Right renal pelvis (tissue), 4 donors: Measurements from ENCODE around the gene AMOTL2. TPM values are rescaled to one million over a fixed set of nuclear protein-coding genes. Genes with fewer than 3 reads are reported as not detected.

Experiments
- DNase-seq, 4 donors: peaks; one replicate each; pipeline ENCODE4 v3.0.0-alpha.2; 2013; ENCODE audit warnings: low read depth in 4 of 4, low spot score in 3 of 4, missing footprints in 1 of 4
- polyA plus RNA-seq, 4 donors: library from polyadenylated mRNA; unstranded; fragments of 120-200 nt; gene quantifications; one replicate each; pipeline ENCODE4 v1.2.1, GENCODE V29; 2013; ENCODE audit not compliant: insufficient read length in 4 of 4

The AMOTL2 gene
- polyA plus RNA-seq, 4 donors: 81.9 to 98.2 (median 93.6) TPM

- no peak for DNase-seq
Observed at GRCh38 chr3:134355416-134355815, 18.8 kb downstream of the AMOTL2 start.

DNA sequence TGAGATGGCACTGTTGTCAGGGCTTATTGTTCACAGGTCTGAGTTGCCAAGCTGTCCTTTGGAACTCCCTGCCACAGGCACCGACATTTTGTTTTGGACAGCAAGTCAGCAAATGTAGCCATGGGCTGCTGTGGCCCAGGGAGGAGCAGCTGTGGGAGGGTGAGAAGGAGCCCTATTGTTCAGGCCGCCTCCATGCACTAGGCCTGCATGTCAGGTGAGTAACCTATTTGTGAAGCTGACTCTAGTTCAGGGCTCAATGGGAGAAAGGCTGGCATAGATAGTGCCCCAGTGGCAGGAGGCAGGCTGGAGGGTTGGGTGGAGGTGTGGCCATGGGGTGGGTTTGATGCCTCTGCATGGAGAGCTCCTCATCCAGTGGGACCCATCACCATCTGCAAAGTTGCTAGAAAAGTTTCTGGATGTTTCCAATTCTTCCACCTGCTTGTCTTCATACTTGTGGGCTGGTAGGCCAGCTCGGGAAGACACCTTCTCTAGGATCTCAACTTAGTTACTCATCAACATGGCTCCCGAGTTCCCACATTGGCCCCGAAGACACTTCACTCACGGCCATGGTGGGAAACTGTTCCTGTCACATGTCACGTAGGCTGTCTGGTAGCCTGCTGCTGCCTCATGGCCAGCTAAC is 19.5 kb downstream of the AMOTL2 start:
- DNase-seq: no peak

DNA sequence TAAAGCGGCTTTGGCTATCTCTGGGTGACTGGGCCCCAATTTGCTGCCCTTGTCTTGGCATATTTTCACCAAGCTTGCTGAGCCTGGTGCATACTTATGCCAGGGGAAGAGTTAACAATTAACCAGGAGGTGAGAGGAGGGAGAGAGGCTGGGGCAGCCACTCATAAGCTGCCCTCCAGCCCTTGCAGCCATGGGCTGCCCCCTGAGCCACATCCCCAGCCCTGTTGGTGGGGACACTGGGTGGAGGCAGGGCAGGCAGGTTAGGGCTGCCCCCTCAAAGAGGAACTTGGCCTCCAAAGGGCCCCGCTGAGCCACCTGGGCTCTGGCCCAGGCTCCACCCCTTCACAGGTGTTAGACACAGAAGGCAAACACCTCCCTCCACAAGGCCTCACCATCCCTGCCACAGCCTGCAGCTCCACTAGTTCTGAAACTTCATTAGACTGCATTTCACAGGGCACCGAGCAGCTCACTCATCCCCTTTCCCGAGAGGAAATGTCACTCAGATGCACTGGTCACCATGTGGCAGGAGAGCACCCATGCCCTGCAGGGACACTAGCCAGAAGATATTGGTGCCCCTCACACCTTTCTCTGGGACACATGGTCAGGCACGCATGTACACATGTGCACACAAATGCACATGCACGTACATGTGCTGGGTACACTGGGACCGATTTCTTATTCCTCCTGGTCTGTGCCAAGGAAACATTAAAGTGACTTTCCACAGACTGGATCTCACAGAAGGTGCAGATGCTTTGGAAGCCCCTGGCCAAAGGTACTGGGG is 20.2 kb downstream of the AMOTL2 start:
- no peak for DNase-seq

GRCh38 chr3:134353171-134353825 is 20.9 kb downstream of the AMOTL2 start:
- no peak for DNase-seq

DNA sequence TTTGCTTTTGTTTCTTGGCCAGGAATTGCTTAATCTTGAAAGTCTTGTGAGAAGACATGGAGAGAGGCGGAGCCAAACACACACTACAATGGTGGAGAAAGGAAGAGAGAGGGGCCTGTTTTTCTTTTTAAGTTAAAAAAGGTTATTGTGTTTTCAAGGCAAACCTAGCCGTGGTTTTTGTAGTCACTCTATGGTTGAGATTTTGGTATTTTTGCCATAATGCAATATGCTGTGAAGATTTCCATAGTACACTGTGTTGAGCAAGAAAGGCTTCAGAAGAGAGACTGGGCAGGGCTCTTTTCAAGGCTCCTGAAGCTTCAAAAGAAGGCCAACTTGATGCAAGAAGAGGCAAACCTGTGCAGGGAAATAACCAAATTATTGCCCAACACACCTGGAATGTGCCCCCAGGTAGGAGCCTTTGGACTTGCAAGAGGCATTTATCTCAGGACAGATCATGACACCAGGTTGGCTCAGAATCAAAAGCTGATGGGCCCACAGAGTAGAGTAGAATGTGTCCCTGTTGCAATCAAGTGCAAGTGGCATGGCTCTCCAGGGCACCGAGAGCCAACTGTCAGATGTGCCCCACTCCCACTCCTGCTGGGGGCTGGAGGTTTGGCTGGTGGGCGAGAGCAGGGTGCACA is 22.1 kb downstream of the AMOTL2 start:
- DNase-seq: no peak

GRCh38 chr3:134351427-134351826 is 22.8 kb downstream of the AMOTL2 start:
- DNase-seq: no peak

- no peak for DNase-seq
Observed at GRCh38 chr3:134350861-134351311, 23.4 kb downstream of the AMOTL2 start.

DNA sequence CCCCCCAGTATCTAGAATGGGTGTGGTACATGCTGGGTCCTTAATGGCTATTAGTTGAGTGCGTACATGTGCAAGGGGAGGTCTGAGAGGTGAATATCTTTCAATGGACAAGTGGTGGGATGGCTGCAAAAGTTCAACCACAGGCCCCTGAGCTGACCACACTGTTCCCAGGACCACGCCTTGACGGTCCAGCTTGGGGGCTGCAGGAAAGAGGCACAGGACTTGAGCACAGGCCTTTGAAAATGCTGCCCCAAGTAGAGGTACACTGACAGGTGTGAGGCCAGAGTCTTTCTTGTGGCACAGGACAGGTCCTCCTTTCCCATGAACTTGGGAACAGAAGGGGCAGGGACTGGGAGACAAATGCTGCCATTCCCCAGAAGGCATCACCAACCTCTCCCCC is 24.0 kb downstream of the AMOTL2 start:
- DNase-seq: no peak

DNA sequence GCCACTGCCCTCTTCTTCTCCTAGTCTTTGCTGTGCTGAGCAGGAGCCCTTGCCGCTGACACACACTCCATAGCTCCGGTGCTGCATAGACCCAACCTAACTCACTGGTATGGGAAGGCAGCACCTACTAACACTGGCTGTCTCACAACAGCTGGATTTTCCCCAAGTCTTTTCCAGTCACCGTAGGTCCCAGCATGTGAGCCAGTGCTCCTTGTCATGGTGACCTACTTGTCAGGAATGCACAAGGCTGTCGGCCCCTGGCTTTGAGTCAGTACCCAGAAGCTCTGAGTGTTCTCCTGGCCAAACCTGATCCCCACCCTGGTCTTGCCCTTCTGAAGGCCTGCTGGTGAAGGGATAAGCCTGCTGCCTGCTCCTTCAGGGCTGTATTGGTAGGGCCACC is 25.7 kb downstream of the AMOTL2 start:
- no peak for DNase-seq

DNA sequence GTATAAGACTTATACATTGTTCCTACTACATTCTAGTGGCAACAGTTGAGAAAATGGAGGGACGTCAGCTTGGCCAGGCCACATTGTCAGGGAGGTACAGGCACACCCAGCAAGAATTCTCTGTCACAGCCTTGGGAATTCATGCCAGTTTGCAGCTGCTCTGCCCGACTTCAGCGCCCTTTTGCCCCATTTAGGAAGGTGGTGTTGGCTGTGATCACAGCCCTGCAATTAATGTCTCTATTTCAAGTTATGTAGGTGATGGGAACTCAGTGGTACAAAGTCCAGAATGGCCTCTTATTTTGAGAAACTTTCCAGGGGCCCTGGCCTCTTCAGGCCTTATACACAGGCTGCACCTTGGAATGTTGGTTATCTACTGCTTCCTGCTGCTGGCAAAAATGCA is 26.7 kb downstream of the AMOTL2 start:
- DNase-seq: no peak

DNA sequence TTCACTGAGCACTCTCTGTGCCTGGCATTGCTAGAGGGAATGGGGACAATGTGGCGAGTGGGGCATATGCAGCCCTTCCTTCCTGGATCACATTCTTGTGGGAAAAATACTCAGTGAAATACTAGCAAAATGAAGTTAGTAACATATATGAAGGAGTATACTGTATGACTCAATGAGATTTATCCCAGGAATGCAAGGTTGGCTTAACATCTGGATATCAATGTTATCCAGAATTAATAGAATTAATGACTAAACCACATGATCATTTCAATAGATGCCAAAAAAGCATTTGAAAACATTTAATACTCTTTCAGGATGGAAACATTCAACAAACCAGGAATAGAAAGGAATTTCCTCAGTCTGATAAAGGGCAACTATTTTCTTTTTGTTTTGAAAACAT is 27.5 kb downstream of the AMOTL2 start:
- DNase-seq: no peak

DNA sequence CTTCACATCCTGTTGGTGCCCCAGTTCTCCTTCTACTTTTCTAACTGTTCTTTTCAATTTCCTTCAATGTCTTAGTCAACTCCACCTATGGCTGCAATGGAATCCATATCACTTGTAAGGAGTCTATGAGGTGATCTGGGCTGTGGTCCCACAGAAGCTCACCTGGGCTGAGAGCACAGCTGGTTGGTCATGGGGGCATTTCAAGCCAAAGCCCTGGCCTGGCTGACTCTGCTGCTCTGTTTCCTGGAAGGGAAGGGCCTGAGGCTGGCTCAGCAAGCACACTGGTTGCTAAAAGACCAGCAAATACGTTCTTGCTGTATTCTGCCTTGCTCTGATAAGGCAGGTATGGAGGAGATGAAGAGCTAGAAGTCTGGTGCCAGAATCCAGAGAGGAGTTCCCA is 29.0 kb downstream of the AMOTL2 start:
- DNase-seq: no peak

DNA sequence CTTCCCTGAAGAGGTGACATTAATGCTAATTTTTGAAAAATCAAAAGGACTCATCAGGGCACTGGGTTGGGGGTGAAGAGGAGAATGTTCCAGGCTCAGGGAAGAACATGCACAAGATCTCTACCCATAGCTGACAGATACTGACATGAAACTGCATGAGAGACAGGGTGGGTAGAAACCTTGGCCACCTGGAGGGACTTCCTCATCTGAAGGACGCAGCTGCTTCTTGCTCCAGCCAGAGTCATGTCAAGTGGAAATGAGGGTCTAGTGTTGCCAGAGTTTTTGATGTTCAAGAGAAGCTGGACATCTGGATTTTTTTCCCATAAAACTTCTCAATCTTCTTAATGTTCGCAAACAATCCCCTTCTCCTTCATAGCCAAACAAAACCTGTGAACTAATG is 29.7 kb downstream of the AMOTL2 start:
- DNase-seq: no peak

GRCh38 chr3:134342259-134342658 is 32.0 kb downstream of the AMOTL2 start:
- no peak for DNase-seq

GRCh38 chr3:134341389-134341788 is 32.9 kb downstream of the AMOTL2 start:
- no peak for DNase-seq

GRCh38 chr3:134340982-134341365 is 33.3 kb downstream of the AMOTL2 start:
- DNase-seq: no peak

DNA sequence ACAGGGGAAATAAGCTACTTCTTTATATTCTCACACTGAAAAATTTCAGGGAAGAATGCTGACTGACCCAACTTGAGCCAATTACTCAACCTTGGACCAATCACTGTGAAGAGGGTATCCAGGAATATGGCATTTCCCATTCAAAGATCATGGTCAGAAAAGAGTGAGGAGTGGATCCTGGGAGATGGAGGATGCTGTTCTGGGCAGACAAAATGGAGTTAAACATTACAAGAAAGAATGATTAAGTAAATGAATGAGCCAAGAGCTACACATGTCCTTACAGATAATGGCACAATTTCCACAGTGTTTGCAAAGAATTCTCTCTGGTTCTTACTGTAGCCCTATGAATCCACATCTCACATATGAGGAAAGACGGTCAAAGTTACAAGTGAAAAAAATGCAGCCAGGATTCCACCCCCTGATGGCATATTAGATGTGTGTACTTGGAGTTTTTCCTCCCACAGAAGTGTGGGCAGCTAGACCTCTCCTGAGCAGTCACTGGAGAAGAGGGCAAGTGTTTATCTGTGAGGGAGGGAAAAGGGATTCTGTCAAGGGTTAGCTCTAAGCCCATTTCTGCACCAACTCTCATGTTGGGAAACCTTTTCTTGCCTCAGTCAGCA is 33.8 kb downstream of the AMOTL2 start:
- DNase-seq: no peak

DNA sequence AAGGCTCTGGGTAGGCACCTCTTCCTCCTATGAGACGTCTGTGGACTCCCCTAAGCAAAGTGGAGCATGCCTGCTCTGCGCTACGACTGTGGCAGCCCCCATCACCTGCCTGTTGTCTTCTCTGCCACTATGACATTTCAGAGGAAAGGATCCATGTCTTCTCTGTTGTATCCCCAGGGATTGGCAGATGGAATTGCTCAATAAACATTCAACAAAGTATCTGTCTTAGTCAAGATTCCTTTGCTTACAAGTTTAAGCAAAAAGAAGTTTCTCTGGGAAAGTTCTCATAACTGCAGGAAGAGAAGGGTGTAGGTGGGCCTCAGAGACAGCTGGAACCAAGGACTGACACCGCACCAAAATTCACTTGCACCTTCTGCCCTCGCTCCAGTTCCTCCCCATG is 34.3 kb downstream of the AMOTL2 start:
- DNase-seq: no peak

GRCh38 chr3:134339331-134339730 is 34.9 kb downstream of the AMOTL2 start:
- DNase-seq: no peak

GRCh38 chr3:134338516-134339261 is 35.6 kb downstream of the AMOTL2 start:
- no peak for DNase-seq
